GM21360 (cell line): Measurements from ENCODE around the gene TMEM120B.

Source experiments
- ATAC-seq: cut with Tn5 transposase; IDR thresholded peaks from one replicate; pipeline ENCODE4 v1.9.1; 2021; ENCODE audit warnings: mild to moderate bottlenecking, moderate library complexity; ENCODE audit not compliant: unreplicated experiment

Gene TMEM120B

DNA sequence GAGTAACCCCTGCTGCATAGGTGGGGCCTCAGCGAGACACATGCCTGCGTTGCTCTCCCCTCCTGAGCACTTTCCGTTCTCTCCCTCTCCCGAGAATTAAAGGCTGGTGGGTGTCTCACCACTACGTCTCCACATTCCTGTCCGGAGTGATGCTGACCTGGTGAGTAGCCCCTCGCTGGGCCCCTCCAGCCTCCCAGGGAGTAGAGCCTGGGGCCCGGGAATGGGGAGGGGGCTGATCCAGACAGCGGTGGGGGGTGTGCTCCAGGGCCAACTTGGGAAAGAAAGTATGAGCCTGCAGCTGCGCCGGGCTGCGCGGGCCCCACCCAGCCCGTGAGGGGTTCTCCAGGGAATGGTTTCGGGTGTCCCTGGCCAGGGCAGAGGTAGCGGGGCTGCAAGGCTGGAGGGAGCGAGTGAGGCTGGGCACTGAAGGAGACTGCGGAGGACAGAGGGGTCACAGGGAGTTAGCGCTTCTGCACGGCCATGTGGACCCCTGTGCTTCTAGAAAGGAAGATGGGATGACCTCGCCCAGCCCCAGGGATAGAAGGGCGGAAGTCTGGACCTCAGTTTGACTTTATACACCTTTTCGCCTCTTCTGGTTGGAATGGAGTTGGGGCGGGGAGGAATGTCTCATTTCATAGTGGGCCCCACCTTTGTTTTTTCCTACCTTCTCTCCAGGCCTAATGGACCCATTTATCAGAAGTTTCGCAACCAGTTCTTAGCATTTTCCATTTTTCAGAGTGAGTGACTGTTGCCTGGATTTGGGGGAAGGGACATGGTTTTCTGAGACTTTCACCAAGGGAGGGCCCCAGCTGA is 58.5 kb downstream of the TMEM120B start:
- ATAC-seq = no peak

DNA sequence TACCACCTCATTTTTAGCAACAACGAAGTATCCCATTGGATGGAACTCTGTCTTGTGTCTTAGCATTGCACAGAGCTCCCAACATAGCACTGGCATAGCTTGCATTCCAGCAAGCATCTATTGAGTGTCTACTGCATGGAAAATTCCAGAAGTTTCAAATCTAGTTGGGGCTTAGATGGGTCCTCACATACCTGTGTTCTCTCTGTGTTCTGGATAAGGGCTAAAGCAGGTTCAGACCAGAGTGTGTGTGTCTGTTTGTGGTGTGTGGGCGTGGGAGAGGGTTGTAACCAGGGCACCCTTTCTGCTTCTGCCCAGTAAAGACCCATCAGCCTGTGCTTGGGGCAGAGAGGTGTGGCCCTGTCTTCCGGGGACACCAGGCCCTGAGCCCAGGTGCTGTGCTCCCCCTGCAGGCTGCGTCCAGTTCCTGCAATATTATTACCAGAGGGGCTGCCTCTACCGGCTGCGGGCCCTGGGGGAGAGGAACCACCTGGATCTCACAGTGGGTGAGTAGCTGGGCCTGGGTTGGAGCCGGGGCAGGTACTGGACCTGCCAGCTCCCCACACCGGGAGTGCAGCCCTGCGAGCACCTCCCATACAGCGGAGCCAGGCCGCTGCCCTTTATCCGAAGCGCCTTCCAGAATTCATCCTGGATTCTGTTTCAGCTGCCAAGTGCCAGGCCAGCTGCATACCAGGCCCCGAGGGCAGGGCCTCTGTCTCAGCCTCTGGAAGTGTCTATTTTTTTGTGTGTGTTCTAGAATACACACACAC is 60.6 kb downstream of the TMEM120B start:
- peak; percentile 61 for ATAC-seq

- ATAC-seq = no peak
Observed at GRCh38 chr12:121774968-121775474, 62.5 kb downstream of the TMEM120B start.

DNA sequence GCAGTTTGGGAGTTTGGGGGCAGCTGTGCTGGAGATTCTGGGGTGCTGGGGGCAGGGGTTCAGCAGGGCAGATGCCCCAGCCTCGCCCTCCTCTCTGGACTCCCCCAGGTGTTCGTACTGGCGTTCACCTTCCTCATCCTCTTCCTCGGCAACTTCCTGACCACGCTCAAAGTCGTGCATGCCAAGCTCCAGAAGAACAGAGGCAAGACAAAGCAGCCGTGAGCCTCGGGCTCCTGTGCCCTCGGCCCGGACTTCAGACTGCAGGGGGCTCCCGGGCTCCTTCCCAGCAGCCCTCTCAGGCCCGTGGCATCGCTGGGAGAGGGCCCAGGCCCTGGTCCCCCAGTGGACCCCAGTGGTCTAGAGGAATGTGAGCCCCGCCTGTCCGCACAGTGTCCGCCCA is 62.9 kb downstream of the TMEM120B start:
- no peak for ATAC-seq

DNA sequence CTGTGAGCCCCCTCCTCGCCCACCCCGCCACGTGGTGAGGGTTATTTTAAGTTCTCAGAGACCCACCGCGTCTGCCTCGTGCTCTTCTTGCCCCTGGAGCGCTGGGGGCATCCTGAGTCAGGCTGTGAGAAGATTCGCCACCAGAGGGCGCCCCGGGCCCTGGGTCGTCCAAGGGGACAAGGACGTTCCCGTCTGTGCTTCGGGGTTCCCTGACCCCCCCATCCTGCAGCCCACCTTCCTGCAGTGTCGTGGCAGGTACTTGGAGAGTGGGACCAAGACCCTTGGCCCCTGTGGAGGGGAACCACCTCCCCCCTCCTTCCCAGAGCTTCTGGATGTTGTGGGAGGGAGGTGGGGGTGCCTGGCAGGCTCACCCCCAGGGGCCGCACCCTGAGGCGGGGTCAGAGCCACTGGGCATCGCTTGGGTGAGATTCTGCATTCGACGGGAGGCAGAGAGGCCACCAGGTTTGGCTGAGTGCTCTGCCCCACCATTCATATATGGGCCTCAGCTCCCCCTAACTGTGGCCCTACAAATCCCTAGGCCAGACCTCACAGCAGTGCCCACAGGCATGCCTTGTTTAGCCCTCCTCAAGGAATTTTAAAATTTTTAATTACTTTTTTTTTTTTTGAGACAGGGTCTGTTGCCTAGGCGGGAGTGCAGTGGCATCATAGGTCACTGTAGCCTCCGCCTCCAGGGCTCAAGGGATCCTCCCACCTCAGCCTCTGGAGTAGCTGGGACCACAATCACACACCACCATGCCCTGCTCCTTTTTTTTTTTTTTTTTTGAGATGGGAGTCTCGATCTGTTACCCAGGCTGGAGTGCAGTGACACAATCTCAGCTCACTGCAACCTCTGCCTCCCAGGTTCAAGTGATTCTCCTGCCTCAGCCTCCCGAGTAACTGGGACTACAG is 63.9 kb downstream of the TMEM120B start:
- ATAC-seq = peak; percentile 50

- no peak for ATAC-seq
Observed at GRCh38 chr12:121778567-121779421, 66.2 kb downstream of the TMEM120B start.

GRCh38 chr12:121779422-121779895 is 66.9 kb downstream of the TMEM120B start:
- ATAC-seq = no peak

DNA sequence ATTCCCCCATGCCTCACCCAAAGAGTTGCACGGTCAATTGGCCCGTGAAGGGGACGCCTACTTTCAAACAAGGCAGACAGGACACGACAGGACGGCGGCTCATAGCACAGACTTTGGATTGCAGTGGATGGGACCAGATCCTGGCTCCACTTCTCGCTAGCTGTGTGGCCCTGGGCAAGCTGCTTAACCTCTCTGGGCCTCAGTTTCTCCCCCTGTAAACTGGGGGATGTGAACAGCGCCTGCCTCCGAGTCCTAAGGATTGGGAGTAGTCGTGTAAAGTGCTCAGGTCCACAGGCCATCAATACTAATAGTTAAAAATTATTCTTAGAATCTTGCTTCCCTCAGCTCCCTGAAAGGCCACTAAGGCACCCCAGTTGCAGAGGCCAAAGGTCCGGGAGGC is 67.9 kb downstream of the TMEM120B start:
- ATAC-seq = no peak

GRCh38 chr12:121781484-121781997 is 69.0 kb downstream of the TMEM120B start:
- ATAC-seq = peak; percentile 22

GRCh38 chr12:121781998-121782979 is 69.7 kb downstream of the TMEM120B start:
- peak; percentile 36 for ATAC-seq

- ATAC-seq = no peak
Observed at GRCh38 chr12:121783766-121784165, 71.2 kb downstream of the TMEM120B start.

GRCh38 chr12:121784460-121784859 is 71.9 kb downstream of the TMEM120B start:
- no peak for ATAC-seq

GRCh38 chr12:121786440-121786825 is 73.9 kb downstream of the TMEM120B start:
- ATAC-seq = no peak

- ATAC-seq = no peak
Observed at GRCh38 chr12:121787063-121788025, 74.8 kb downstream of the TMEM120B start.

DNA sequence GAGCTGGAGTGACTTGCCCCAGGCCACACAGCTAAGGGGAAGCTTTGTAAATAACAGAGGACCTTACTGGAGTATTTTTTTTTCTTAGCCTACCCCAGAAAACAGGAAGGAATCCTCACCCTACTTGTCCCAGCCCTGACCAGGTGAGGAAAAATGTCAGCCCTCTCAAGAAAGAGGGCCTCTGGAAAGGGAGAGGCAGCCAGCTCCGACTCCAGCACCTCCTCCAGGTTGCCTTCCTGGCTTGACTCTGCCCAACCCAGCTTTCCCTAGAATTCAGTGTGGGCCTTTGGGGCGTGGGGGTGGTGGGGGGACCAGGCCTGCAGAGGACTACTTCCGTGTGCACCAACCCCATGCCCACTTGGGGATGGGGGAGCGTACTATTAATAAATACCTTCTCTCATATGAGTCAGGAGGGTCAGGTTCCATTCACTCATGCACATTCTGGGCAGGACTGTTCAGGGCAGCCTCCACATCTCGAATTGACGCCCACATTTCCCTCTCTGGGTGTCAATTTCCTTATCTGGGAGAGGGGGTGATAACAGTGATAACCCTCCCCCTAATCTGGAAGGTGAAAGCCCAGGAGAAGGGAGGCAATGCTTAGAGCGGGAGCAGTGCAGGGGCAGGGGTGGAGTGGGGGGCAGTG is 75.7 kb downstream of the TMEM120B start:
- no peak for ATAC-seq

DNA sequence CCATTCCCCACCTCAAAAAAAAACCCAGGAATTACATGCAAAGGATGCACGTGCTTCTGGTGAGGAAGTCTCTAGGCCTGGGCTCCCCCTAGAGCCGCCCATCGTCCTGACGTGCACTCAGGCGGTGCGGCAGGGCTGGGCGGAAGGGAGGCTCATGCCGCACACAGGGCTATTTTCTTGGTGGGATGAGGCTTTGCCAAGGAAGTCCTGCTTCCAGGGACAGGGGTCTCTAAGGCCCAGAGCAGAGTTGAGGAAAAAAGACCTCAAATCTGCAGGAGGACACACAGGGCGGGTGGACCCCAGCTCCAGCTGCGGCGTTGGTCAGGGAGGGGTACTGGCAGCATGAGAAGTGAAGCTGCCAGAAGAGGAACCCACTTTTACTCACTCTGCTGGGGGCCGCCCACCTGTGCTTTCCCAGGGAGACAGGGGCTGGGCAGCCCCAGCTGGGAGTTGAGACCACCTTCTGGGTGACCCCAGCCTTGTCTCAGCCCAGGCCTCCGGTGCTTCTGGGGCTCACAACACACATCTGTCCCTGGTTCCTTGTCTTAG is 76.8 kb downstream of the TMEM120B start:
- no peak for ATAC-seq
